Uterus (tissue), 2 donors: Measurements from ENCODE around the gene SLC15A5.

Experiments used
- CTCF ChIP-seq, 4 experiments: fragments of 200-600 bp in 2 of 4; fragments of 450-650 bp in 2 of 4; sonication (generic) in 2 of 4; IDR thresholded peaks; one replicate each; pipeline ENCODE4 v1.5.1; 2016 to 2019; ENCODE audit warnings: antibody characterized with exemption in 4 of 4, mild to moderate bottlenecking in 2 of 4, moderate library complexity in 1 of 4
- POLR2A ChIP-seq, 2 donors: fragments of 450-650 bp; IDR thresholded peaks; one replicate each; pipeline ENCODE4 v1.6.1; 2016; ENCODE audit warnings: antibody characterized with exemption in 2 of 2, mild to moderate bottlenecking in 1 of 2, moderate library complexity in 1 of 2

GRCh38 chr12:16197600-16197999 lies 79.9 kb downstream of the SLC15A5 start:
- TF ChIP-seq CTCF (IDR thresholded peaks at IDR 0.05) (no peak), POLR2A (IDR thresholded peaks at IDR 0.05) (no peak)
